Neural progenitor cell (in vitro differentiated cells): Measurements from ENCODE around the gene PCNX2. TPM values are rescaled to one million over a fixed set of nuclear protein-coding genes. Genes with fewer than 3 reads are reported as not detected.

Experiments
- DNase-seq: peaks from one replicate; pipeline ENCODE4 v3.0.0-alpha.2; 2016; ENCODE audit warnings: low spot score
- H2AFZ ChIP-seq: fragments of 200-600 bp; sonication (generic); replicated peaks from 2 replicates; pipeline ENCODE4 v1.6.1; 2016; ENCODE audit warnings: antibody characterized with exemption
- H3F3A ChIP-seq: fragments of 200-600 bp; sonication (generic); 2 replicates; pipeline ENCODE4 v1.6.1; 2016; ENCODE audit warnings: antibody characterized with exemption, low read depth
- H3K27ac ChIP-seq: fragments of 200-600 bp; sonication (generic); 2 replicates; pipeline ENCODE4 v1.5.1; 2016; ENCODE audit warnings: mild to moderate bottlenecking
- H3K27me3 ChIP-seq: fragments of 200-600 bp; sonication (generic); 2 replicates; pipeline ENCODE4 v1.6.1; 2016; ENCODE audit warnings: mild to moderate bottlenecking, moderate library complexity
- H3K36me3 ChIP-seq: fragments of 200-600 bp; sonication (generic); 2 replicates; pipeline ENCODE4 v1.5.1; 2016
- H3K4me1 ChIP-seq: fragments of 200-600 bp; sonication (generic); 2 replicates; pipeline ENCODE4 v1.6.1; 2016; ENCODE audit warnings: mixed run types
- H3K4me2 ChIP-seq: fragments of 200-600 bp; sonication (generic); 2 replicates; pipeline ENCODE4 v1.6.1; 2016
- H3K4me3 ChIP-seq: fragments of 200-600 bp; sonication (generic); 2 replicates; pipeline ENCODE4 v1.5.1; 2016
- H3K79me2 ChIP-seq: fragments of 200-600 bp; sonication (generic); 2 replicates; pipeline ENCODE4 v1.6.1; 2016; ENCODE audit warnings: low read depth
- H3K9ac ChIP-seq: fragments of 200-600 bp; sonication (generic); 2 replicates; pipeline ENCODE4 v1.6.1; 2016
- H3K9me3 ChIP-seq: fragments of 200-600 bp; sonication (generic); 2 replicates; pipeline ENCODE4 v1.5.1; 2016; ENCODE audit warnings: low read depth
- H4K20me1 ChIP-seq: fragments of 200-600 bp; sonication (generic); 2 replicates; pipeline ENCODE4 v1.6.1; 2016; ENCODE audit warnings: low read depth
- H3K27ac Mint-ChIP-seq: 3 replicates; pipeline ENCODE4 v1.8.0; 2021; ENCODE audit warnings: mixed read lengths
- H3K27me3 Mint-ChIP-seq: 2 replicates; pipeline ENCODE4 v1.8.0; 2022; ENCODE audit warnings: low read depth, mild to moderate bottlenecking, inconsistent platforms, moderate library complexity, mixed read lengths; ENCODE audit not compliant: insufficient read depth
- H3K36me3 Mint-ChIP-seq: 3 replicates; pipeline ENCODE4 v1.8.0; 2021; ENCODE audit warnings: mixed read lengths
- H3K4me1 Mint-ChIP-seq: 3 replicates; pipeline ENCODE4 v1.8.0; 2021; ENCODE audit warnings: mixed read lengths
- H3K4me3 Mint-ChIP-seq: 3 replicates; pipeline ENCODE4 v1.8.0; 2021; ENCODE audit warnings: mild to moderate bottlenecking, moderate library complexity, mixed read lengths
- H3K9me3 Mint-ChIP-seq: 3 replicates; pipeline ENCODE4 v1.8.0; 2020; ENCODE audit warnings: mixed read lengths
- EZH2 ChIP-seq: fragments of 200-600 bp; sonication (generic); IDR thresholded peaks from 2 replicates; pipeline ENCODE4 v1.6.1; 2017; ENCODE audit warnings: antibody characterized with exemption, mild to moderate bottlenecking, moderate library complexity
- EZH2phosphoT487 ChIP-seq: fragments of 200-600 bp; sonication (generic); IDR thresholded peaks from 2 replicates; pipeline ENCODE4 v1.6.1; 2017; ENCODE audit warnings: antibody characterized with exemption
- total RNA-seq: library from RNA; depleted of rRNA; stranded (reverse); fragments of >200 nt; gene quantifications from 2 replicates; pipeline ENCODE4 v1.2.3, GENCODE V29; 2015; ENCODE audit warnings: low replicate concordance
- TF ChIP-seq, protein P1 (sequence below): fragments of 200-600 bp; sonication (generic); IDR thresholded peaks from 2 replicates; pipeline ENCODE4 v1.5.1; 2017; ENCODE audit warnings: antibody characterized with exemption, mild to moderate bottlenecking

Gene PCNX2
- total RNA-seq, 1 donor from 2014 or later, result 30.8 TPM

DNA sequence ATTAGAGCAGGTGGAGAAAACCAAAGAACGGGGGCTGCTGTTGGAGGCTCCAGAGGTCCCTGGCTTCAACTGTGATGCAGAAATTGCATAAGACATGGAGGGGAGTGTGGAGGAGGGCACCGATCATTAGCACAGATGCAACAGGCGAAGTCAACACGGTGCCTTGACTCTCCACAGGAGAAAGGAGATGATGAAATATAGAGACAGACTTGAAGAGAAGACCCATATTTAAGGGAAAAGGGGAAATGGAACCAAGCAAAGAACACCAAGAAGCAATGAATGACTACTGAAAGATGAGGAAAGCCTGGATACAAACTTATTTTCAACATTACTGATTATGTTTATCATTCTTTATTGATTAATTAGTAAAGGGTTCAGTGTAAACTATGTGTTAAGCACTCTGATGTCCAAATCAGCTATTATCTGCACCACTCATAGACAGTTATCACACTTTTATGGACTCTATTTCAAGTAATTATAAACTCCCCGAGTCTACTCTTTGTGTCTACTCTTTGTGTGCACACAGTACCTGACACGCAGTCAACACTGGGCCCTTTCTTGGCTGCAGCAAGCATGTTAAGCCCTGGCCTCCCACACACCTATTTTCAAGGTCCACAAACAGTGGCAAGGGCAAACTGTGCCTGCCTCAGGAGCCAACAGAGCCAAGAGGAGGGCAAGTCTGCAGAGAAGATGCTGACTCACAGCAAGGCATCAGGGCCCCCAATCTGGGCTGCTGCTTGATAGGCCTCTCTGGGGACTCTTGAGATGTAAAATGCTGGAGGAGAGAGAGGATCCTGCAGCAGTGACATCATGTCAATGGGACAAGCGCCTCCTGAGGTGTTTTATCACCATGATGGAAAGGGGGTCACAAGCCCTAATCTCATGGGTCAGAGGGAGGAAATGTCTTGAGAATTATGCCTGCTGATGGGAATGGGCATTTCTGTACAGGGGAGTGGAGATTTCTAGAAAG lies 17.6 kb downstream of the PCNX2 start:
- H3K36me3 ChIP-seq, result no peaks in the 10 kb centered on the region
- H3K4me3 ChIP-seq, result no peak overlapping the region
- H3K9ac ChIP-seq, result no peak overlapping the region
- Mint-ChIP-seq H3K27ac (no peak overlapping the region), H3K27me3 (peaks cover 3% of the 10 kb centered on the region), H3K4me3 (no peak overlapping the region), H3K36me3 (peaks cover 7% of the 10 kb centered on the region), H3K9me3 (no peaks in the 10 kb centered on the region), H3K4me1 (no peaks in the 10 kb centered on the region)
- no peak overlapping the region for H2AFZ ChIP-seq
- peaks cover 12% of the 10 kb centered on the region for H3K79me2 ChIP-seq
- no peaks in the 10 kb centered on the region for H3K4me1 ChIP-seq
- no peak overlapping the region for H3K4me2 ChIP-seq
- no peak overlapping the region for H3K27ac ChIP-seq
- no peaks in the 10 kb centered on the region for H4K20me1 ChIP-seq
- H3K9me3 ChIP-seq, result no peaks in the 10 kb centered on the region
- no peak for DNase-seq
- no peaks in the 10 kb centered on the region for H3F3A ChIP-seq
- TF ChIP-seq EZH2 (no peak), EZH2phosphoT487 (no peak)
- TF ChIP-seq, protein P1, sequence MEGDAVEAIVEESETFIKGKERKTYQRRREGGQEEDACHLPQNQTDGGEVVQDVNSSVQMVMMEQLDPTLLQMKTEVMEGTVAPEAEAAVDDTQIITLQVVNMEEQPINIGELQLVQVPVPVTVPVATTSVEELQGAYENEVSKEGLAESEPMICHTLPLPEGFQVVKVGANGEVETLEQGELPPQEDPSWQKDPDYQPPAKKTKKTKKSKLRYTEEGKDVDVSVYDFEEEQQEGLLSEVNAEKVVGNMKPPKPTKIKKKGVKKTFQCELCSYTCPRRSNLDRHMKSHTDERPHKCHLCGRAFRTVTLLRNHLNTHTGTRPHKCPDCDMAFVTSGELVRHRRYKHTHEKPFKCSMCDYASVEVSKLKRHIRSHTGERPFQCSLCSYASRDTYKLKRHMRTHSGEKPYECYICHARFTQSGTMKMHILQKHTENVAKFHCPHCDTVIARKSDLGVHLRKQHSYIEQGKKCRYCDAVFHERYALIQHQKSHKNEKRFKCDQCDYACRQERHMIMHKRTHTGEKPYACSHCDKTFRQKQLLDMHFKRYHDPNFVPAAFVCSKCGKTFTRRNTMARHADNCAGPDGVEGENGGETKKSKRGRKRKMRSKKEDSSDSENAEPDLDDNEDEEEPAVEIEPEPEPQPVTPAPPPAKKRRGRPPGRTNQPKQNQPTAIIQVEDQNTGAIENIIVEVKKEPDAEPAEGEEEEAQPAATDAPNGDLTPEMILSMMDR, result no peak
- no peaks in the 10 kb centered on the region for H3K27me3 ChIP-seq

DNA sequence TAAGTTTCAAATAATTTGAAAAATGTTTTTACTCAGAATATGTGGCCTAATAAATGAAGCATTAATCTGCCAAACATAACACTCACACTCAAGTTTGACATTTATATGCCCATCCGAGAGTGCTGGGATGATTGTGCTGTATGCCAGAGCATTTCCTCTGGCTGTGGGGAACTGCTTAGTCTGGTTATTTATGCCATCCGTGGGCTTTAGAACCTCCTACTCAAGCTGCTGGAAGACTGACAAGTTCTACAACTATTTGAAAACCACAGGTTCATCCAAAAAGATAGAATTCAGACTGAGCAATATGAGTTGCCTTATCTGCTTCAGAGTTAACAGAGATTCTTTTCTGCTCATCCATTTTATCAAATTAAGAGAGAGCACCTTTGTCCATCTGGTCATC lies 25.9 kb downstream of the PCNX2 start:
- no peak overlapping the region for H3K27ac Mint-ChIP-seq
- no peaks in the 10 kb centered on the region for H3K4me1 Mint-ChIP-seq
- Histone ChIP-seq H3K4me3 (no peak overlapping the region), H4K20me1 (no peaks in the 10 kb centered on the region), H2AFZ (no peak overlapping the region), H3K9ac (no peak overlapping the region), H3K79me2 (peaks cover 12% of the 10 kb centered on the region), H3F3A (no peaks in the 10 kb centered on the region), H3K4me1 (no peaks in the 10 kb centered on the region), H3K9me3 (no peaks in the 10 kb centered on the region), H3K27ac (no peak overlapping the region), H3K4me2 (no peak overlapping the region), H3K36me3 (no peaks in the 10 kb centered on the region), H3K27me3 (no peaks in the 10 kb centered on the region)
- TF ChIP-seq, protein P1, result no peak
- TF ChIP-seq EZH2 (no peak), EZH2phosphoT487 (no peak)
- H3K9me3 Mint-ChIP-seq, result no peaks in the 10 kb centered on the region
- H3K36me3 Mint-ChIP-seq, result peaks cover 3% of the 10 kb centered on the region
- H3K4me3 Mint-ChIP-seq, result no peak overlapping the region
- H3K27me3 Mint-ChIP-seq, result no peaks in the 10 kb centered on the region
- DNase-seq, result no peak

DNA sequence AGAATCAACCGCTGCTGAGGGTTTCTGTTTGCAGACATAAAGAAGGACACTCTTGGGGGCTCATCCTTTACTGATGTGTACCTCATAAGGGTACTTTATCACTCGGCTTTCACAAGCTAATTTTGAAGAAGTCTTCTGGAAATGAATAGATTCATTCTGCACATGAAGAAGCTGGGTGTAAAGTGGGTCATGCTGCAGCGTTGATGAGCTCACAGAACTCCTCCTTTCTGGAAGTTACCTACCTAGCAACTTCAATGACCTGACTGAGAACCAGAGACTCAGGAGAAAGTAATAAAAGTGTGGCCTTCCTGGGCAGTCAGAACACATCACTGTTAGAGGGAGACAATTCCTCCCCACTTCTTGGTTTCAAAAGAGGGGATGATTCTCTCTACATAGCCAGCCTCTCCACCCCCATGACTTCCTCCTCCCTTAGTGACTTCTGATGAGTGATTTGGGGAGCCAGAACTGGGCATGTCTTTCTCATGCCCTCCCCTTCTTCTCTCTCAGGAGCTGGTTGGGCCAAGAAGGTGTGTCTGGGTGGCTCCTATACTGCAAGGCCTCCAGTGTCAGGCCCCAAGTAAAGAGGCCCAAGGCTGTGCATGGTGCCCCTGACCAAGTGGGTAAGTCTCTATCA lies 27.0 kb downstream of the PCNX2 start:
- Mint-ChIP-seq H3K27ac (no peak overlapping the region), H3K27me3 (no peaks in the 10 kb centered on the region), H3K4me1 (no peaks in the 10 kb centered on the region), H3K4me3 (no peak overlapping the region), H3K9me3 (peaks cover 5% of the 10 kb centered on the region), H3K36me3 (peaks cover 10% of the 10 kb centered on the region)
- no peak overlapping the region for H2AFZ ChIP-seq
- no peaks in the 10 kb centered on the region for H3K4me1 ChIP-seq
- H3K4me3 ChIP-seq, result no peak overlapping the region
- no peak overlapping the region for H3K9ac ChIP-seq
- no peak overlapping the region for H3K27ac ChIP-seq
- no peak for TF ChIP-seq EZH2phosphoT487
- no peak for TF ChIP-seq EZH2
- TF ChIP-seq, protein P1, result no peak
- H3K36me3 ChIP-seq, result no peaks in the 10 kb centered on the region
- no peak for DNase-seq
- no peaks in the 10 kb centered on the region for H3K27me3 ChIP-seq
- H3K4me2 ChIP-seq, result no peak overlapping the region
- peaks cover 17% of the 10 kb centered on the region for H3K79me2 ChIP-seq
- no peaks in the 10 kb centered on the region for H3F3A ChIP-seq
- no peaks in the 10 kb centered on the region for H4K20me1 ChIP-seq
- H3K9me3 ChIP-seq, result no peaks in the 10 kb centered on the region
